ENCODE data around the gene VOPP1. TPM values are rescaled to one million over a fixed set of nuclear protein-coding genes. Genes with fewer than 3 reads are reported as not detected.

The VOPP1 gene
- total and polyA plus RNA-seq, 10 of the 15 experiments (the other 5 are each of a cell fraction or from before 2014, with no cell fraction given) = 32.8 to 206 (median 129) TPM

GRCh38 chr7:55575733-55576132, 3.4 kb upstream of the VOPP1 start:
- Histone ChIP-seq H3K27ac (ENCODE audit: control insufficient read depth, insufficient read depth) (no peak overlapping the region), H4K20me1 (ENCODE audit: control insufficient read depth, insufficient read depth) (no peaks in the 10 kb centered on the region), H3K4me3 (no peak overlapping the region), H2AFZ (ENCODE audit: control insufficient read depth, low read depth, low read length) (no peak overlapping the region), H3K27me3 (replicated peaks in 1 of 2; ENCODE audit: control insufficient read depth in 2 of 2, insufficient read depth in 2 of 2, low read length in 1 of 2) (no peaks in the 10 kb centered on the region), H3K4me1 (ENCODE audit: control insufficient read depth, insufficient read depth, low read length) (peaks cover 17% of the 10 kb centered on the region), H3K9ac (ENCODE audit: control insufficient read depth, insufficient read depth, low read length) (no peak overlapping the region), H3K4me2 (ENCODE audit: control insufficient read depth, insufficient read depth) (no peak overlapping the region), H3K9me3 (replicated peaks; ENCODE audit: control insufficient read depth, insufficient read depth, low read length) (no peaks in the 10 kb centered on the region), H3K36me3 (ENCODE audit: control insufficient read depth in 2 of 2, insufficient read depth in 2 of 2, low read length in 1 of 2) (no peaks in the 10 kb centered on the region), H3K79me2 (ENCODE audit: control insufficient read depth, insufficient read depth, low read length) (peaks cover 23% of the 10 kb centered on the region)
- CTCF ChIA-PET = interaction anchor here (0.7 to 1.0 kb wide), 2 partner anchors 18 to 66 kb away, joined by 3 to 4 read pairs; no protein-coding TSS in a partner anchor
- POLR2A ChIA-PET = no interaction called here
- FAIRE-seq = no peak
- 98% methylated on average over 4 of the region's 4 CpGs for WGBS (ENCODE audit: insufficient coverage, insufficient replicate concordance, low lambda C conversion rate, missing lambda C conversion rate)
- no peak for DNase-seq (ENCODE audit: low read depth, low spot score)
- no TSS peak for BruUV-seq (replicated peaks)
- in situ Hi-C loops (cut with MboI) = loop anchor here (25.0 kb wide), 1 partner anchor 288 kb away; no protein-coding TSS in a partner anchor
- RAD21 ChIA-PET (ENCODE audit: unreplicated experiment) = interaction anchor here (0.7 kb wide), 1 partner anchor 53 kb away, joined by 3 read pairs; no protein-coding TSS in a partner anchor
- ATAC-seq = no peak
- SMC1A ChIA-PET (ENCODE audit: uncharacterized antibody, unreplicated experiment) = interaction anchor here (1.9 to 12.6 kb wide), 2 partner anchors 17 to 40 kb away, joined by 9 to 263 read pairs; no protein-coding TSS in a partner anchor
- TF ChIP-seq PAX5 (IDR thresholded peaks at IDR 0.05; ENCODE audit: borderline replicate concordance, low read depth, low read length) (no peak), MEF2B (IDR thresholded peaks at IDR 0.05; ENCODE audit: partially characterized antibody, poor library complexity, severe bottlenecking) (no peak), E2F4 (IDR thresholded peaks at IDR 0.05; ENCODE audit: low read depth, low read length) (no peak), FOXK2 (IDR thresholded peaks at IDR 0.05) (no peak), MEF2A (IDR thresholded peaks at IDR 0.05; ENCODE audit: insufficient read depth, low read depth, low read length) (no peak), IKZF2 (IDR thresholded peaks at IDR 0.05) (no peak), CBX5 (IDR thresholded peaks at IDR 0.05; ENCODE audit: low read depth) (no peak), NR2F1 (conservative IDR thresholded peaks at IDR 0.05) (no peak), NKRF (conservative IDR thresholded peaks at IDR 0.05) (no peak), STAT3 (IDR thresholded peaks at IDR 0.05; ENCODE audit: low read depth, low read length) (no peak)
- intact Hi-C loops (cut with micrococcal nuclease; ENCODE audit: unreplicated experiment) = no loop called here
